Right lobe of liver (tissue), 4 donors: Measurements from ENCODE around the gene SNED1.

Experiments
- CTCF ChIP-seq, 4 donors: fragments of 200-600 bp in 3 of 4; fragments of 450-650 bp in 1 of 4; IDR thresholded peaks; one replicate each; pipeline versions ENCODE4 v1.5.1 to v1.8.0; 2016 to 2022; ENCODE audit warnings: antibody characterized with exemption in 4 of 4, mild to moderate bottlenecking in 2 of 4
- POLR2A ChIP-seq: fragments of 450-650 bp; IDR thresholded peaks from one replicate; pipeline ENCODE4 v1.6.1; 2017; ENCODE audit warnings: antibody characterized with exemption, mild to moderate bottlenecking
- donor health status: DM: no; HTN: no; CAD: no.
- donor health status: DM: no; HTN: no; CAD: no.
- donor health status: DM: no; HTN: yes; CAD: no.

- no peak for TF ChIP-seq CTCF (IDR thresholded peaks at IDR 0.05)
- no peak for TF ChIP-seq POLR2A
These were observed 1.1 kb upstream of the SNED1 start for GRCh38 chr2:240997141-240997855.
